Muscle of leg (tissue), 11 donors: ENCODE data around the gene TRPT1. TPM values are rescaled to one million over a fixed set of nuclear protein-coding genes. Genes with fewer than 3 reads are reported as not detected.

Source experiments
- DNase-seq: peaks from one replicate; pipeline ENCODE4 v3.0.0; 2013
- H3K27ac ChIP-seq: one replicate; pipeline ENCODE4 v1.5.1; 2013; ENCODE audit warnings: mild to moderate bottlenecking, low read length, control low read depth
- H3K27me3 ChIP-seq: one replicate; pipeline ENCODE4 v1.6.1; 2013; ENCODE audit warnings: low read length; ENCODE audit not compliant: control insufficient read depth, insufficient read depth
- H3K36me3 ChIP-seq: one replicate; pipeline ENCODE4 v1.6.1; 2013; ENCODE audit warnings: low read length; ENCODE audit not compliant: control insufficient read depth, insufficient read depth
- H3K4me1 ChIP-seq: one replicate; pipeline ENCODE4 v1.6.1; 2013; ENCODE audit warnings: low read length; ENCODE audit not compliant: control insufficient read depth, insufficient read depth
- H3K4me3 ChIP-seq: one replicate; pipeline ENCODE4 v1.5.1; 2013; ENCODE audit warnings: low read length, control low read depth
- H3K9me3 ChIP-seq: replicated peaks from 2 replicates; pipeline ENCODE4 v1.6.1; 2013; ENCODE audit warnings: low read depth, low read length; ENCODE audit not compliant: control insufficient read depth
- WGBS: methylation state at CpG from one replicate; pipeline ENCODE4 v1.1.5; 2013; ENCODE audit warnings: missing lambda C conversion rate; ENCODE audit not compliant: insufficient coverage; 5-methylcytosine and 5-hydroxymethylcytosine counted together
- polyA plus RNA-seq, 8 donors: library from polyadenylated mRNA; unstranded; fragments of 120-200 nt; gene quantifications; one replicate each; pipeline versions ENCODE4 v1.2.1 to v1.2.3, GENCODE V29; 2013; ENCODE audit warnings: inconsistent platforms in 1 of 8, low replicate concordance in 1 of 8; ENCODE audit not compliant: insufficient read length in 8 of 8, insufficient read depth in 1 of 8
- total RNA-seq: library from RNA; stranded (reverse); fragments of 120-200 nt; gene quantifications from one replicate; pipeline ENCODE4 v1.2.4, GENCODE V29; 2013

The TRPT1 gene
- total and polyA plus RNA-seq, 9 donors = 42.3 to 78.9 (median 68.9) TPM

- H3K27me3 ChIP-seq = no peaks in the 10 kb centered on the region
- no peaks in the 10 kb centered on the region for H3K9me3 ChIP-seq
- DNase-seq = no peak
Observed at GRCh38 chr11:64266339-64266738, 40.4 kb upstream of the TRPT1 start.

GRCh38 chr11:64265176-64266160, 39.5 kb upstream of the TRPT1 start:
- peaks cover 58% of the 10 kb centered on the region for H3K36me3 ChIP-seq
- DNase-seq = no peak
- H3K4me3 ChIP-seq = no peak overlapping the region
- H3K9me3 ChIP-seq = no peaks in the 10 kb centered on the region
- H3K4me1 ChIP-seq = peaks cover 23% of the 10 kb centered on the region
- 88% methylated on average over 33 of the region's 35 CpGs for WGBS
- no peak overlapping the region for H3K27ac ChIP-seq
- no peaks in the 10 kb centered on the region for H3K27me3 ChIP-seq

More at GRCh38 chr11:64266339-64266738, 40.4 kb upstream of the TRPT1 start:
- Histone ChIP-seq H3K27ac (no peak overlapping the region), H3K4me1 (peaks cover 25% of the 10 kb centered on the region), H3K4me3 (no peak overlapping the region), H3K36me3 (peaks cover 52% of the 10 kb centered on the region)
- WGBS = 77% methylated on average over 13 of the region's 15 CpGs

DNA sequence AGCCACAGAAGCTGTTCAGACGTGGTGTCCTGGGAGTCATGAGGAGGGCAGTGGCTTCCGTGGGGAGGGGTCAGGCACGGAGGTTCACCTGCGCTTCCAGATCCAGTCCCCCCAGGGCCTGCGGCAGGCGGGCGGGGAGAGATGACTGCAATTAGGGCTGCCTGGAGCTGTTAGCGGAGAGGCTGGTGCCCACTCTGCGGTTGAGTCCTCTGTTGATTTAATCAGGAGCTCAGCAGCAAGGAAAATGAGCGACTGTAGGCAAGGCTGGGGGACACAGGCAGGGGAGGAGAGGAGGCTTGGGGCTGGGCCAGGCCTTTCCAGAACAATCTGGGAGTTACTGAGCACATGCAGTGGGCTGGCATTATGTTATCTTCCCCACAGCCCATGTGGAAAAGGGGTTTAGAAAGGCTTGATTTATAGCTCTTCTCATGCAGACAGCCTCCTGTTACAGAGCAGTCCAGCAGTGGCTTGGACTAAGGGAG, 38.4 kb upstream of the TRPT1 start:
- Histone ChIP-seq H3K9me3 (no peaks in the 10 kb centered on the region), H3K4me1 (peaks cover 23% of the 10 kb centered on the region), H3K27ac (no peak overlapping the region), H3K36me3 (peaks cover 68% of the 10 kb centered on the region), H3K27me3 (no peaks in the 10 kb centered on the region), H3K4me3 (no peak overlapping the region)
- no peak for DNase-seq
- WGBS = 74% methylated on average over 9 of the region's 10 CpGs

- Histone ChIP-seq H3K4me3 (no peak overlapping the region), H3K27ac (no peak overlapping the region), H3K4me1 (peaks cover 19% of the 10 kb centered on the region), H3K27me3 (no peaks in the 10 kb centered on the region), H3K9me3 (no peaks in the 10 kb centered on the region), H3K36me3 (peaks cover 72% of the 10 kb centered on the region)
- no peak for DNase-seq
- WGBS = 88% methylated on average over 5 of the region's 8 CpGs
Observed at GRCh38 chr11:64263947-64264317, 37.9 kb upstream of the TRPT1 start.

- peaks cover 79% of the 10 kb centered on the region for H3K36me3 ChIP-seq
- peaks cover 13% of the 10 kb centered on the region for H3K4me1 ChIP-seq
- 61% methylated on average over 18 of the region's 29 CpGs for WGBS
- H3K9me3 ChIP-seq = no peaks in the 10 kb centered on the region
- no peak overlapping the region for H3K27ac ChIP-seq
- H3K4me3 ChIP-seq = no peak overlapping the region
- no peaks in the 10 kb centered on the region for H3K27me3 ChIP-seq
- no peak for DNase-seq
Observed at GRCh38 chr11:64263021-64263946, 37.3 kb upstream of the TRPT1 start.

DNA sequence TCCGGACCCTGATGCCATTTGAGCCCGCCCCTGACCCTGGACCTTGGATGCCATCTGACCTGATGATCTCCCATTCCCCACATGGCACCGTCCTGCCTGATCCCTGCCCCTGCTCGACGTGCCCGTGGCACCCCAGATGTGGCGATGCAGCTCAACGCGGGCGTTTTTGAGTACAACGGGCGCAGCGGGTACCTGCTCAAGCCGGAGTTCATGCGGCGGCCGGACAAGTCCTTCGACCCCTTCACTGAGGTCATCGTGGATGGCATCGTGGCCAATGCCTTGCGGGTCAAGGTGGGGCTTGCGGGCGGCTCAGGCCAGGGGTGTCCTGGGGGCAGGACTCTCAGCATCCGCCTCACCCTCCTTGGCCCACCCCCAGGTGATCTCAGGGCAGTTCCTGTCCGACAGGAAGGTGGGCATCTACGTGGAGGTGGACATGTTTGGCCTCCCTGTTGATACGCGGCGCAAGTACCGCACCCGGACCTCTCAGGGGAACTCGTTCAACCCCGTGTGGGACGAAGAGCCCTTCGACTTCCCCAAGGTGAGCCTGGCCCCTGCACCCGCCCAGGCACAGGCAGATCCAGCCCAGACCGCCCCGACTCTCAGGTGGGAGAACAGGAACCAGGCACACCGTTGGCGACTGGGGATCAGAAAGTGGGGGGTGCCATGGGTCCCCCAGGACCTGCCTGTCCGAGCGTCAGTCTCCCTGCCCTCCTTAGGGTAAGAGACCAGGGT, 36.5 kb upstream of the TRPT1 start:
- 91% methylated on average over 40 of the region's 42 CpGs for WGBS
- Histone ChIP-seq H3K4me3 (no peak overlapping the region), H3K9me3 (no peaks in the 10 kb centered on the region), H3K27ac (no peak overlapping the region), H3K4me1 (peaks cover 4% of the 10 kb centered on the region), H3K36me3 (peaks cover 82% of the 10 kb centered on the region), H3K27me3 (no peaks in the 10 kb centered on the region)
- no peak for DNase-seq

GRCh38 chr11:64261556-64262080, 35.6 kb upstream of the TRPT1 start:
- no peak for DNase-seq
- Histone ChIP-seq H3K9me3 (no peaks in the 10 kb centered on the region), H3K27me3 (no peaks in the 10 kb centered on the region), H3K36me3 (peaks cover 83% of the 10 kb centered on the region), H3K27ac (no peak overlapping the region), H3K4me3 (no peak overlapping the region), H3K4me1 (no peaks in the 10 kb centered on the region)
- WGBS = 92% methylated on average over 15 of the region's 18 CpGs

- H3K4me1 ChIP-seq = no peaks in the 10 kb centered on the region
- WGBS = 96% methylated on average over 4 of the region's 6 CpGs
- no peaks in the 10 kb centered on the region for H3K27me3 ChIP-seq
- H3K27ac ChIP-seq = no peak overlapping the region
- H3K9me3 ChIP-seq = no peaks in the 10 kb centered on the region
- no peak for DNase-seq
- no peak overlapping the region for H3K4me3 ChIP-seq
- peaks cover 83% of the 10 kb centered on the region for H3K36me3 ChIP-seq
Observed at GRCh38 chr11:64260147-64260708, 34.2 kb upstream of the TRPT1 start.

GRCh38 chr11:64259533-64260067, 33.6 kb upstream of the TRPT1 start:
- DNase-seq = no peak
- WGBS = 83% methylated on average over 2 of the region's 4 CpGs
- H3K4me1 ChIP-seq = no peaks in the 10 kb centered on the region
- no peak overlapping the region for H3K27ac ChIP-seq
- no peaks in the 10 kb centered on the region for H3K9me3 ChIP-seq
- H3K36me3 ChIP-seq = peaks cover 84% of the 10 kb centered on the region
- no peaks in the 10 kb centered on the region for H3K27me3 ChIP-seq
- H3K4me3 ChIP-seq = no peak overlapping the region
